ENCODE measurements around the gene FYTTD1. TPM values are rescaled to one million over a fixed set of nuclear protein-coding genes. Genes with fewer than 3 reads are reported as not detected.

The FYTTD1 gene
- total RNA-seq, 2 experiments from 2014 or later: 42.9 to 43.4 TPM

GRCh38 chr3:197736010-197736490 is 13.6 kb upstream of the FYTTD1 start:
- ChIA-PET POLR2A (interaction anchor here (0.9 to 2.4 kb wide), 5 partner anchors 10 to 868 kb away, joined by 3 to 7 read pairs (median 6); partner anchors contain the start of genes FYTTD1 and SENP5), CTCF (interaction anchor here (0.6 to 1.1 kb wide), 3 partner anchors 15 to 50 kb away, joined by 3 read pairs; no protein-coding TSS in a partner anchor)

GRCh38 chr3:197736491-197737318 is 13.0 kb upstream of the FYTTD1 start, which contains the start of gene RUBCN:
RUBCN (minus strand) TSS chr3:197736904; CDS start chr3:197736719, 185 bp downstream.
- CTCF ChIA-PET: interaction anchor here (0.6 to 1.1 kb wide), 3 partner anchors 16 to 49 kb away, joined by 3 read pairs; no protein-coding TSS in a partner anchor
- POLR2A ChIA-PET: interaction anchor here (0.6 to 2.4 kb wide), 6 partner anchors 10 to 869 kb away, joined by 3 to 7 read pairs (median 6); partner anchors contain the start of genes FYTTD1 and SENP5

- POLR2A ChIA-PET: interaction anchor here (2.4 kb wide), 1 partner anchor 12 kb away, joined by 6 read pairs; the partner anchor contains the start of gene FYTTD1
Measured at GRCh38 chr3:197737319-197737649, 12.4 kb upstream of the FYTTD1 start.

GRCh38 chr3:197737749-197738462 is 11.8 kb upstream of the FYTTD1 start:
- CTCF ChIA-PET: no interaction called here
- POLR2A ChIA-PET: no interaction called here

More at GRCh38 chr3:197737319-197737649, 12.4 kb upstream of the FYTTD1 start:
- CTCF ChIA-PET: no interaction called here

GRCh38 chr3:197742787-197743186 is 6.9 kb upstream of the FYTTD1 start:
- CTCF ChIA-PET: no interaction called here
- POLR2A ChIA-PET: no interaction called here

GRCh38 chr3:197746209-197746608 is 3.5 kb upstream of the FYTTD1 start:
- POLR2A ChIA-PET: interaction anchor here (1.2 kb wide), 1 partner anchor 10 kb away, joined by 3 read pairs; the partner anchor contains the start of gene RUBCN
- CTCF ChIA-PET: no interaction called here

- POLR2A ChIA-PET: interaction anchor here (1.2 kb wide), 1 partner anchor 10 kb away, joined by 3 read pairs; the partner anchor contains the start of gene RUBCN
- CTCF ChIA-PET: no interaction called here
Measured at GRCh38 chr3:197746801-197747237, 2.9 kb upstream of the FYTTD1 start.

GRCh38 chr3:197748597-197749314 is 927 bp upstream of the FYTTD1 start:
- ChIA-PET CTCF (interaction anchor here (0.9 to 1.0 kb wide), 2 partner anchors 9 to 28 kb away, joined by 3 read pairs; no protein-coding TSS in a partner anchor), POLR2A (interaction anchor here (0.6 to 1.3 kb wide), 2 partner anchors 13 to 36 kb away, joined by 3 to 6 read pairs; partner anchors contain the start of gene RUBCN)

GRCh38 chr3:197749315-197749600 is 425 bp upstream of the FYTTD1 start:
- CTCF ChIA-PET: interaction anchor here (0.9 to 1.0 kb wide), 2 partner anchors 10 to 28 kb away, joined by 3 read pairs; no protein-coding TSS in a partner anchor
- POLR2A ChIA-PET: interaction anchor here (0.5 to 1.3 kb wide), 2 partner anchors 13 to 78 kb away, joined by 6 read pairs; partner anchors contain the start of gene RUBCN

- ChIA-PET CTCF (interaction anchor here (1.1 kb wide), 1 partner anchor 41 kb away, joined by 3 read pairs; the partner anchor contains the start of gene LRCH3), POLR2A (interaction anchor here (0.5 to 1.0 kb wide), 4 partner anchors 14 to 514 kb away, joined by 3 to 6 read pairs (median 4); partner anchors contain the start of gene LRCH3)
Measured at GRCh38 chr3:197750396-197750831, 731 bp downstream of the FYTTD1 start.

- CTCF ChIA-PET: interaction anchor here (1.1 kb wide), 2 partner anchors 33 to 40 kb away, joined by 3 read pairs; partner anchors contain the start of gene LRCH3
Measured at GRCh38 chr3:197750858-197751737, 1.4 kb downstream of the FYTTD1 start.

GRCh38 chr3:197752107-197752506 is 2.4 kb downstream of the FYTTD1 start:
- ChIA-PET POLR2A (no interaction called here), CTCF (interaction anchor here (1.1 kb wide), 1 partner anchor 32 kb away, joined by 3 read pairs; no protein-coding TSS in a partner anchor)

More at GRCh38 chr3:197750858-197751737, 1.4 kb downstream of the FYTTD1 start:
- POLR2A ChIA-PET: interaction anchor here (1.0 kb wide), 1 partner anchor 15 kb away, joined by 6 read pairs; no protein-coding TSS in a partner anchor

GRCh38 chr3:197753263-197753662 is 3.6 kb downstream of the FYTTD1 start:
- ChIA-PET CTCF (interaction anchor here (0.7 kb wide), 1 partner anchor 27 kb away, joined by 3 read pairs; no protein-coding TSS in a partner anchor), POLR2A (no interaction called here)

GRCh38 chr3:197756704-197757103 is 7.0 kb downstream of the FYTTD1 start:
- ChIA-PET POLR2A (no interaction called here), CTCF (no interaction called here)

- CTCF ChIA-PET: no interaction called here
Measured at GRCh38 chr3:197758512-197758911, 8.8 kb downstream of the FYTTD1 start.

GRCh38 chr3:197761784-197762183 is 12.1 kb downstream of the FYTTD1 start:
- ChIA-PET CTCF (no interaction called here), POLR2A (no interaction called here)

More at GRCh38 chr3:197758512-197758911, 8.8 kb downstream of the FYTTD1 start:
- POLR2A ChIA-PET: no interaction called here

- ChIA-PET CTCF (no interaction called here), POLR2A (no interaction called here)
Measured at GRCh38 chr3:197775317-197775716, 25.6 kb downstream of the FYTTD1 start.

GRCh38 chr3:197782230-197782629 is 32.5 kb downstream of the FYTTD1 start:
- ChIA-PET POLR2A (no interaction called here), CTCF (no interaction called here)

Data from activated CD8-positive, alpha-beta memory T cell treated with anti-CD3 and anti-CD28 coated beads for 36 hours (primary cell).